ENCODE results near the gene CACNB4.
"Not testable (repeated sequence)": the region's sequence is repeated elsewhere in the genome, so short reads cannot be mapped to it uniquely, and the experiment has no call there.

Gene CACNB4

DNA sequence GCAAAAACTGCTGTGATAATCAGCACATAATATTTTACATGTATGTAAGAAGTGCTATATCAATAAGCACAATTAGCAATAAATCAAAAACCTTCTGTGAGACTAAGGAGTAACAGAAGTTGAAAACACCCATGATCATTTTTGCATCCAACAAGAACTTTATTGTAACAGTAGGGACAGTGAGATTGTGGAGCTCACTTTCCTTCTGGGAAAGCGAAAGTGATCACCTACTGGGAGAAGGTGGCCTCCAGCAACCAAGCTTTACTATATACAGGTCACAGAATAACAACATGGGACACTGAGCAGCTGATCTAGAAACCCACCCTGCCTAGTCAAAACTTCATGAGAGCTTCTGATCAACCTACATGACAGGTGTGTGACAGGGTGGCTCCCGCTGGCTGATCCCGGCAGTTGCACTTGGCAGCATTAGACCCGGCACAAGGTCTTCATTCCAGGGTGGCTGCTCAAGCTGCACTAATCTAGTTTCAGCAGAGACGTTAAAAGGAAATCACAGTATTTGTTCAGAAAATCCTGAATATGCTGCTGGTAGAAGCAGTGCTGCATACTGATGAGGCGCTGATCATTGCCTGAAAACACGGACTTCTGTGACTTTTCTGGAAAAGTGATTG lies 207.2 kb downstream of the CACNB4 start:
- DNase-seq = no peak

DNA sequence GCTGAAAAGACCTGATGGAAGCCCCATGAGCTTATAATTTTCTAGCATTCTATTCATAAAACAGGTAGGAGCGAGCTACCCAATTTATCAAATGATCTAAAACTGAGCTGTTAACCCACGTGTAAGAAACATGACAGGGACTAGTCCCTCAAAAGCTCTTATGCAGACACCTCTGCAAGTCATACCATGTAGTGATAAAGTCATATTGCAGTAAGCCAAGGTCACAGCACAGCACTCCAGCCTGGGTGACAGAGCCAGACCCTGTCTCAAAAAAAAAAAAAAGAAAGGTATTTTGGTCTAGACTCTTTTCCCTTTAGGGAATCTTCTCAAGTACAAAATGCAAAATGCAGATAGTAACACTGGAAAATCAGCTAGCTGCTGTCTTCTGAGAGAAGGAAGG lies 211.7 kb downstream of the CACNB4 start:
- DNase-seq = no peak

DNA sequence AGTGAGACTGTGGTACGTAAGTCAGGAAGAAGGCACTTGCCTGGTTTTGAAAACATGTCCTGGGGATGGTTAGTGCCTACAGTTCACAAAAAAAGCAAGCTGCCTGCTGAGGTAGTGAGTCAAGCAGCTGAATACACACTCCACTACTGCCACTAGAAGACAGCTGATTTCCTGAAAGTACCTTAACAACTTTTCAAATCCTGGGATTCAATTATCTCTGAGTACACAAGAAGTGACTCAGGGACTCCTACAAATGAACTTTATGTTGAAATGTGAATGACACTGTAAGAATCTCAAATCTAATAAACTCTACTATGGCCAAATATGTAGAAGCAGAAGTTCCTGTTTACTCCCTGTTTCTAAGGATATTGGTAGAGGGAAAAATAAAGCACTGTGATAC lies 212.6 kb downstream of the CACNB4 start:
- no peak for DNase-seq

DNA sequence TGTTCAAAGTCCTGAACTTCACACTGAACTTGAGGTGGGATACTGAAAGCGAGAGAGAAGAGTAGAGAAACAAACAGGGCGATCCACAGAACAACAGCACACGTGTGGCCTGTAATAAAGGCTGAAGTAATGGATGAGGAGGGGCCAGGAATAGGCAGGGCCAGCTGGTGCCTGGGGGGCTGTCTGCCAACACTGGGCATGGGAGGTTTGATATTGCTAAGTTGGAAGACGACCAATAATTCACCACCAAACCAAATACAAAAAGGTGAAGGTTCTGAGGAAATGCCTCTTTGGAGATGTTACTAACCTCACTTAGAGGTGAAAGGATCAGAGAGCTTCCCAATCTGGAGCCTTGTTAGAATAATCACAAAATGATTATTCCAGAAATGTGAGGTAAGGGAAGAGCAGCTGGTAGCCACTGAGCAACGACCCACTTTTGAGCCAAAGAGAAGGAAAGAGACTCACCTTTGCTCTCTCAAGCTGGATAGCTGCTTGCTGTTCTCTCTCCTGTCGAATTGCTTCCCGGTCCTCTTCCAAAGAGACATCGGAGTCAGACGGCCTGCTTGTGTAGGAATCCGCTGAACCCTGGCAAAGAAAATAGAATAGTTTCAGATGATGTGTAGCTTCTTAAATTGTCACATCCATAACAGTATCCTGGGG lies 215.9 kb downstream of the CACNB4 start:
- DNase-seq = no peak

DNA sequence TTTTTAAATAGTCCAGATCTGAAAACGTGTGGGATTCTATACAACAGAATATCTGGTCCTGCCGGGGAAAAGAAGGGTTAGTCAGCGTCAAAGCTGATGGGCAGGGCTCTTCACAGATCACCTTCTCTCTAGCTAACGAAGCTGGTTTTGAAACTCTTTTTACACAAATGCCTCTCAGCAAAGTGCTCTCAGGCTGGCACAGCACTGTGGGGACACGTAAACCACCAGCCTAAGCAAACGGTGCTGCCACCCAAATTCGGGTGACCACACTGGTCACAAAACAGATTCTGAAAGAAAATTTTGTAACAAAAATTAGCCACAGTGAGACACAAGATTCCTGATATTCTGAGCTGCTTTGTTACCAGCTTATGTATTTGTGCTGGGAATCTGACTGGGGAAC lies 217.5 kb downstream of the CACNB4 start:
- DNase-seq = no peak

DNA sequence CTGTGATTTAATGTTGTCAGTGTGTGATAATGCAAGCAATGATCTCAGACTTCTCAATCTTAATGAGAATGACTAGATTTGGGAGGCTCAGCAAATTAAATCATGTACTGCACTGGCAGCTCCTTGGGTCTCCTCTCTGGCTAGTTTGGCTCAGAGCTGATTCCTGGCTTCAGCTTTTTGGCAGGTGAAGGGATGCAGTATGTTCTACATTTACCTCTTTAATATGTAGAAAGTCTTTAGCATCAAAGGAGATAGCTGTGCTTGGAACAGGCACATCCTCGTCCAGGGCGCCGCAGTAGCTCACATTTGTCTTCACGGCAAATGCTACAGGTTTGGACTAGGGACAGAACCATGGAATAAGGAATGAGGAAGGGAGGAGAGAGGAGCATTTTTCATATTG lies 218.3 kb downstream of the CACNB4 start:
- DNase-seq = no peak

DNA sequence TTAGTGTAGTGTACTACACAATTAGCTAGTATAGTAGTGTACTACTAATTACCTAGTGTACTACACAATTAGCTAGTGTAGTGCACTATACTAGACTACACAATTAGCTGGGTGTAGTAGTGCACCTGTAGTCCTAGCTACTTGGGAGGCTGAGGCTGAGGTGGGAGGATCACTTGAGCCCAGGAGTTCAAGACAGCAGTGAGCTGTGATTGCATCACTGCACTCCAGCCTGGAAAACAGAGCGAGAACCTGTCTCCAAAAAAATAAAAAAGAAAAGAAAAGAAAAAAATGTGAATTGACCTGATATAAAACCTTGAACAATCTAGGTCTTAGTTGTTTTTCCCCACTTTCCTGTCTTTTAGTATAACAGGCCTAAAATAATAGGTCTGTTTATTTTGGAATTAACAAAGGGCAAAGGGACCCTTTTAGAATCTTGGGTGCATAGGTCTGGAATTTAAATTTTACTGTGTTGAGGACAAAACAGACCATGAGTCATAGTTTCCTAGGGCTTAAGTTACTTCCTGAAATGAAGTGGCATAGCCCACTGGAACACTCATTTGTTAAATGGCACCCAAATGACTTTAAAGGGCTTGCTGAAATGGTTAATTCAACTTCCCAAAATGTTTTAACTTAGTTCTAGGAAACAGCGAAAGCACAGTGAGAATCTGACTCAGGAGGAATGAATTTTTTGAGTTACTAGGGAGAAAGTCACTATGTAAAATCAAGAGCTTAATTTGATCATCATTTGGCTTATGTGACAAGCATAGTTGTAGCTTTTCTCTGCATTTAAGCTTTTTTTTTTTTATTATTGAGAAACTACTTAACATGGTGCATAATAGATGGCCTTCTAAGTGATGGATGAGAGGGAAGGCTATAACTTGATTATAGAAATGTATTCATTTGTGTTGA lies 219.9 kb downstream of the CACNB4 start:
- no peak for DNase-seq

DNA sequence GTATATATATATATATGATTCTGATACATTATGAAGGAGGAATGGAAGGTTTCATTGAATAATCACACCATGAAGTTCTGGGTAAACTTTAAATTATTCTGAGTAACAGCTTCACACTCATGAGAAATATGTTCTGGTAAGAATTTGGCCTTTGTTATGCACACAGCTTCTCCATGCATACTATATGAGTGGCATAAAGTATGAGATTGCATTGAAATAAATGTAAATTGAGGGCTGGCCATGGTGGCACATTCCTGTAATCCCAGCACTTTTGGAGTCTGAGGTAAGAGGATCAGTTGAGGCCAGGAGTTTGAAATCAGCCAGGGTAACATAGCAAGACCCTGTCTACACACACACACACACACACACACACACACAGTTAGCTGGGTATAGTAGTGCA lies 220.6 kb downstream of the CACNB4 start:
- DNase-seq = no peak

DNA sequence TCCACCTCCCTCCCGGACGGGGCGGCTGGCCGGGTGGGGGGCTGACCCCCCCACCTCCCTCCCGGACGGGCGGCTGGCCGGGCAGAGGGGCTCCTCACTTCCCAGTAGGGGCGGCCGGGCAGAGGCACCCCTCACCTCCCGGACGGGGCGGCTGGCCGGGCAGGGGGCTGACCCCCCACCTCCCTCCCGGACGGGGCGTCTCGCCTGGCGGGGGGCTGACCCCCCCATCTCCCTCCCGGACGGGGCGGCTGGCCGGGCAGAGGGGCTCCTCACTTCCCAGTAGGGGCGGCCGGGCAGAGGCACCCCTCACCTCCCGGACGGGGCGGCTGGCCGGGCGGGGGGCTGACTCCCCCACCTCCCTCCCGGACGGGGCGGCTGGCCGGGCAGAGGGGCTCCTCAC lies 223.2 kb downstream of the CACNB4 start:
- DNase-seq = not testable (repeated sequence)

DNA sequence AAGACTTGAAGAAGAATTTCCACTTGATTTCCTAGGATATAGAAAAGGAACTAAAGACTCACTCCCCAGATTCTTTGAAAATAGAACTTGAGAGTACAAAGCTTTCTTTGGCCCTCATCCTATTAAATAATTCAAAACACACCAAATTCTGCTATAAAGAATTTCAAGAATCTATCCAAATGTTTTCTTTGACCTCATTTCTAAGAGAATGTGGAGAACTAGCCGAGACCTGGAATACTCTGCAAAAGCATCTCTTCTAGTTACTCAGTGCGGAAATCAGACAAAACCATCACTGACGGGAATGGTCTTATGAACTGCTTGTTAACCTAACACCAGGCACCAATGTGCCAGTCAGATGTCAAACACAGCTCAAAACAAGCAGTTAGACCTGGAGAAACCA lies 226.4 kb downstream of the CACNB4 start:
- DNase-seq = no peak

DNA sequence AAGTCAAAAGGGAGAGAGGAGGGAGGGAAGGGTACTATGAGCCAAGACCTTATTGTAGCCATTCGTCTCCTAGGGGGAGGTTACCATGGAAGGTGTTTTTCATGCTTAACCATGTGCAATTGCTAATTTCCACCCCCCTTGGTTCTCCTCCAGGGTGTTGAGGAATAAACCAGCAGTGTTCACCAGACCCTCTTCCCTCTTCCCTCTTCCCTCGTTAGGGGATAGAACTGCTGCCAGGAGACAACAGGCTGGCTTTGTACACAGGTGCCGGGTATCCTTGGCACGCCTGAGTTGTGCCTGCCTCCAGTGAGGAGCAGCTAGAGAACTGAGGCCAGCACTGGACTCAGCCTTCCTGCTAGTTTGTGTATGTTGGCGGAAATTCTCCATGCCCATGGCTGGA lies 229.6 kb downstream of the CACNB4 start:
- no peak for DNase-seq

DNA sequence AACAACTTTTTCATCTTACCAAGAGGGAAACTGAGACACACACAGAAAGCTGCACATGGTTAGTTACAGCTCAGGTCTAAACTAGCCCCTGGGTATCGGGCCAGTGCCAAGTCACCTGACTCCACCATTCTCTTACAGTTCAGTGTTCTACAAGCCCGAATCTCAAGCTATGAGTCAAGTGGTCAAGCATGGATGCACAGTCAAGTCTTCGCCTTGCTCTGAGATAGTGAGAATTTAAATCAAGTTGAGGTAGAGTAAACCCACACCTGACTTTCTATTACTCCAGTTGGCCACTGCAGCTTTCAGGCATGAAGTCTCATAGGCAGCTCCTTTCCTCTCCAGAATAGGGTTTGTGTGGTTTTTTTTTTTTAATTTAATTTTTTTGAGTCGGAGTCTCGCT lies 236.1 kb downstream of the CACNB4 start:
- DNase-seq = no peak

DNA sequence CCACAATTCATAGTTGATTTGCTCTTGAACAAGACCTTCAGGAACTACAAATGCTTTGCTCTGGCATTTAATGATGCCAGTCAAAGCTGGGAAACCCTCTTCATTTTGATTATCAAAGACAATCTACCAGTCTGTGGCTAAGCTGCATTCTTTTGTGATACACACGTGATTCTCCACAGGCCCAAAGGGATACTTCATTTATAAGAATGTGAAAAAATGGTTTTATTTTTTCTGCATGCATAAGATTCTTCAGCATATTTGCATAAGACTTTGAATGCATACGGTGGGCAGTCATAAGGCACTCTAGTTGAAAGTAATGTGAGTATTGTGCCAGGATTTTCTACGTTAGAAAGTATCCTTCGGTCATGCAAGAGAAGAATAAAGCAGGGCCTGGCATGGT lies 237.7 kb downstream of the CACNB4 start:
- no peak for DNase-seq

DNA sequence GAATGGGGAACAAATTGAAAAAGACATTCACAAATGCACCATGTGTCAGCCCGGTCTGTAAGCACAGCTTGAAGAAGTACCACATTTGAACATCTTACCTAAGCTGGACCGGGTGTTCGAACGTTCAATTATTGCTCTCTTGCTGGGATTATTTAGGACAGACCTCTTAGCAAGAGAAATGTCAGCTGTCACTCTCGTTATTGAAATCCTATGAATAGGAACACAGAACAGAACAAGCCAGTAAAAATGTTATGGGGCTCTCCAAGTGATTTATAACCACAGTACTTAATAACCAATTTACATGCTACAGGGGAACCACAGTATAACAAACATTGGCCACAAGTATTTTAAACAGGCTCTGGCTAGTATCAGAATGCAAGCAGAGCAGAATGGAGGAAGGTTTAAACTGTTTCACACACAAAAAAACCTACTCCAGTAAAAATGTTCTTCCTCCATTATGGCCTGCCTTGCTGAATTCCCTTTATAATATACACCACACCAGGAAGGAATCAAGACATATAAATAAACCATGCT lies 238.2 kb downstream of the CACNB4 start:
- no peak for DNase-seq

DNA sequence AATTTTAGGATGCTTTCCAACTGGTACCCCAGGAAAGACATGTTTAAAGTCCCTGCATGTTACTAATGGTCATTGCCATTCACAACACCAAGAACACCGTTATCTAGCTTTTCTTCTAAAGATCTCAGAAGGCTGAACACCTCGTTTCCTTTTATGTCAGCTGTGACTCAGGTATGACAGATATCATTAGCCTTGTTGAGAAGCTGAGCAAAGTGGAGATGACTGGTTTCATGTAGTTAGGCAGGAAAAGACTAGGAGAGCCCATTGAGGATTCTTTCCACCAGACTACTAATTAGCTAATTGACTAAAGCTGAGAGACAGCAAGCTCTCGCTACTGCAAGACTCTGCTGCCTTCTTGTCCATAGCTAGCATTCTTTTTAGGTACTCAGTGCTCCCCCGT lies 238.6 kb downstream of the CACNB4 start:
- no peak for DNase-seq

DNA sequence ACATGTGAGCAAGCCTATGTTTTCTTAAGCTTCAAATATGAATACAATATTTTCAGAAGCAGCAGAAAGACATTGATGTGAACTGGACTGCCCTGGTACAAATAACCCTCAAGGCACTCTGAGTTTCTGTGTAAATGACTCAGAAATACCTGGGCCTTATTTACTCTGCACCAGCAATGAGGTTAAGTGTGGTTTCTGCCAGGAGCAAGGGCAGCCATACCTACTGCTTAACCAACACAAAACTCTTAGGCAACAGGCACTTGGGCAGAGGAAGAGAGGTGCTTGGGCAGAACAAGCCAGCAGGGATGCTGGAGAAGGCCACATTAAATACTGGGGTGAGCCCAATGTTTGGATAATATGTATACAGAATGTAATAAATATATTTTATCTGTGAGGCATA lies 241.2 kb downstream of the CACNB4 start:
- DNase-seq = no peak

DNA sequence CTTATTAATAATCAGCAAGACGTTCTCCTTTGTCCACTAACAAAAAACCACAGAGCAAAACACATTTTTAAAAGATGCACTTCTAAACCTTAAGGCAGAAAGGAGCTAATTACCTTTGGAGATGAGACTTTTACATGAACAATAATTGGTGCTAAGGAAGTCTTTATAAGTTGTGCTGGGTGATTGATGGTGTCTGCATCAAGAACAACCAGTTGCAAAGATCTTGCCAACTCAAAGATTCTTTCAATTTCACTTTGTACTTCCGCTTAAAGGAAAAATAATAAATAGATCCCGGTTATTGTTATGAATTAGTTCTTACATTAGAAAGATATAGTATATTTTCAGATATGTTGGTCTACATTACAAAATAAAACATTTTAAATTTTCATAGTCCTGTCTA lies 243.7 kb downstream of the CACNB4 start:
- no peak for DNase-seq

DNA sequence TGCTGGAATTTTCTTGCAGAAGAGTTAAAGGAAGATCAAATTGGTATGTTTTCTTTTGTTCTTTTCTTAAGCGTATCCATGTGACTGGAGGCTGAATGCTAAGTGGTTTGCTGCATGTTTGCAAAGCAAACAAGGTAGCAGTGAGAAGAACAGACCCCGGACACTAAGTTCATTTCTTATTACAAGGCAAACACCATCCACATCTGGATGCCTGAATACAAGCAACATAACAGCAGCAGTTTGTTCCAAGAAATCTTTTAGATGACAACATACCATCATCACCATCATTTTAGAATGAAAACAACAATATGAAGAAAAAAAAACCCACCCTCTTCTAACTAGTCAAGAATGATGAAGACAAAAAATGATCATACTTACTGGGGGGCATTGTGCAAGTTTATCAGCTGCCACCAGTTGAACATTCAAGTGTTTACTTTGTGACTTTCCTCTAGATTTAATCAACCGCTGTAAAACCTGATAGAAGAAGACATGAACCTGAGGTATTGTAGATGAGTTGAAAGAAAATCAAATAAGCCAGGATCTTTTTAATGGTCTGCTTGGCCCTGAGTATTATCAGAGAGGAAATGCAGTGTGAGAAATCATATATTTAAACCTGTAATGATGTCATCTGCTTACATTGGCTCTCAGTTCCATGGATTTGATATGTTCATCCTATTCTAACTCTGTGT lies 245.6 kb downstream of the CACNB4 start:
- no peak for DNase-seq

DNA sequence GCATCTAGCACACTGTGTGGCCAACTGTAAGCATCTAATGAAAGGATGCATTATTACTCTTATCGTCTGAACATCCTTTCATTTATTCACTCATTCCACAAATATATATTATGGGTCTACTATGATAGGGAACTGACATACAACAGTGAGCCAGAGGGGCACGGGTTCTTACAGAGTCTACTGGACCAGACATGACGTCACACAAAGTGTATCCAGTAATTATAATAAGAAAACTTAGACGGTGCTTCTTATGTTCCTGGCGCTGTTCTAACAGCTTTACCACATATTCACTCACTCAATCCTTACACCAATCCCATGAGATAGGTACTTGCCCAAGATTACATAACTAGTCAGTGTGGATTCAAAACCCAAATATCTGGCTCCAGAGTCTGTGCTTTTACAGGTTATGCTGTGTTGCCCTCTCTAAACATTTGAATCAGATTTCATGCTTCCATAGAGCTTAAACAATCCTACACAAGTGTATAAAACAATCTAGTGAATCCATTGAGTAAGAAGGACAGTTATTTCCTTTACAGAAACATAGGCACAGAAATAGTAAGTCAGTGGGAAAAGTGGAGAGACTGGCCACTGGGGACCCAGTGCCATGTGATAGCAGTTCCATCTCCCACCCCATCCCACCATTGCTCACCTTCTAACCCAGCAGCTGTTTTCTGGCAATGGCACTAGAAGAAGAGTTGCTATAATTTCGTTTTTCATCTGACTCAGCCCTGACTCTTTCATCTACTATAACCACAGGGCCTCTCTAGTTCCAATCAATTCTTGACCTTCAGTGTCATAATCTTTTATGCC lies 246.4 kb downstream of the CACNB4 start:
- DNase-seq = no peak

DNA sequence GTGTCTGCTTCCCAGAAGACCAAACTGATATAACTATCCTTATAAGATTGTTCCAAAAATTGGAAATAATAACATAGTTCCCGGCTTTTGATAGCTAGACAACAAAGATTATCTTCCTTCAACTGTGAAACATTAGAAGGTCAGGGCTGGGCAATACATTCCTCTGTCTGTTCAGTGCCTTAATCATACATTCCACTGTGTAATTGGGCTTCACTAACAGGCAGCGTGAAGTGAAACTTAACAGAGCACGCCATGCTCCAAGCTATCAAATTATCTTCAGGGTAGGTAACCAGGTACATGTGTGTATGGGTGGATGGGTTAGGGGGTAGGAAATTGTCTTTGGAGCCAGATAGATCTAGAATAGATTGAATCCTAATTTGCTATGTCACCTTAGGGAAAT lies 247.1 kb downstream of the CACNB4 start:
- DNase-seq = no peak

DNA sequence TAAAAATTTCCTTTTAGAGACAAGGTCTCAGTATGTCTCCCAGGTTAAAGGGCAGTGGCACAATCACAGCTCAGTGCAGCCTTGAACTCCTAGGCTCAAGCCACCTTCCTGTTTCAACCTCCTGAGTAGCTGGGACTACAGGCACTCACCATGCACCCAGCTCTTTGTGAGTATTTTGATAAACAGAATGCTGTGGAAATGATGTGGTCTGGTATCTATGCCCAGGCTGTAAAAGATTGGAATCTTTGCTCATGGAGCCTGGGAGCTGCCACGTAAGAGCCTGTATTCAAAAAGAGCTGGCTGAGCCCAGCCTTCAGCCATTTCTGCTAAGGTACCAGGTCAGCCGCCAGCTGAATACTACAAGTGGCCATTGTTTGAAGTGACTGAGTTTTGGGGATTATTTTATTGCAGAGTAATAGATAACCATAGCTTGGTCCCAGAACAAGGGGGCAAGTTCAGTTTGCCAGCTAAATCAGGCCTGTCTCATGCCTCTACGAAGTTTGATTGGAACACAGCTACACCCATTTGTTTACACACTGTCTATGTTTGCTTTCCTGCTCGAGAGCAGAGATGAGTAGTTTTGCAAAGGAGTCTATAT lies 249.3 kb downstream of the CACNB4 start:
- no peak for DNase-seq

DNA sequence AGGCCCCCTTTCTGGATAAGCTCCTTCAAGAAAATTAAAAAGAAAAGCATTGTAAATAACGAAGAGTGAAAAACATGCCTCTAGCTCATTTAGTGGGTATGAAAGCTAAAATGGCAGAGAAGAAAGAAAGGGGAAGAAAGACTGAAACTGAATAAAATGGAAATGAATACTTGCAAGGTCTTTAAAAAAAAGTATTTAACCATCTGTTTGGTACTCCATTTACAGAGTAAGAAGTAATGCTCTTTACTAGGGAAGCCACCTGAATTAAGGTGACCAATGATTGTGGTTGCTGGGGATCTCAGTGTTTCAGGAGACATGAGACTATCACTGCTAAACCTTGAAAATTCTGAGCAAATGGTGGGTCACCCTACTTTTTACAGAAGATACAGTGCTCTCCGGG lies 253.0 kb downstream of the CACNB4 start:
- no peak for DNase-seq

Data from CD4-positive, alpha-beta T cell treated with Interleukin-21 for 1 hour (primary cell).